ENCODE data around the gene HOXA3.
A peak's percentile ranks its signal among the peaks of the same experiment; 100 is the strongest.

HOXA3 gene

GRCh38 chr7:27154369-27154768, 2.0 kb upstream of the HOXA3 start:
- no peak for DNase-seq

GRCh38 chr7:27153526-27153925, 1.1 kb upstream of the HOXA3 start:
- DNase-seq = no peak

DNA sequence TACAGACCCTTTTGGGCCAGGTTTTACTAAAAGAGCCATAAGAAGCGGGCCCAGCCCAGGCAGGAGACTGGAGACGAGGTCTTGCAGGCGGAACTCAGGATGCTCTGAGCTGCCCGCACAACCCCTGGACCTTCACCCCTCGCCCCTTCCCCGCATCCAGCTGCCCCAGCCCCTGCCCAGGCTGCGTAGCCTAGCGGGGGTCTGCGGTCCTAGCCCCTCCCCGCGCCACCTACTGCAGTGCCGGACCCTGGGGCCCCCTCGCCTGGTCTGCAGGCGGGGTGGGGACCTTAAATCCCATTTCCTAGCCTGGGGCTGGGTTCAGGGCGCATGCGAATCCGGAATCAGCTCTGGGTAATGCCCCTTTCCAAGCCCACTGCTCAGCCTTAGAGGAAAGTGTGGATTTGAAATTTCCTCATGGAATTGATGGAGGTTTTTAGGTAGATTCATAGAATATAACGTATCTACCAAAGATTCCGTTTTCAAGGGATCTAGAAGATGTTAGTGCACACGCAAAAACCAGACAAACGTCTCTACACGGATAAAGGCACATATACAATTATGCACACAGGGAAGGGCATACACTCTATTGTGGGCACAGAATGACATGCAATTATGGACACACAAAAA, 546 bp upstream of the HOXA3 start:
- DNase-seq = no peak

DNA sequence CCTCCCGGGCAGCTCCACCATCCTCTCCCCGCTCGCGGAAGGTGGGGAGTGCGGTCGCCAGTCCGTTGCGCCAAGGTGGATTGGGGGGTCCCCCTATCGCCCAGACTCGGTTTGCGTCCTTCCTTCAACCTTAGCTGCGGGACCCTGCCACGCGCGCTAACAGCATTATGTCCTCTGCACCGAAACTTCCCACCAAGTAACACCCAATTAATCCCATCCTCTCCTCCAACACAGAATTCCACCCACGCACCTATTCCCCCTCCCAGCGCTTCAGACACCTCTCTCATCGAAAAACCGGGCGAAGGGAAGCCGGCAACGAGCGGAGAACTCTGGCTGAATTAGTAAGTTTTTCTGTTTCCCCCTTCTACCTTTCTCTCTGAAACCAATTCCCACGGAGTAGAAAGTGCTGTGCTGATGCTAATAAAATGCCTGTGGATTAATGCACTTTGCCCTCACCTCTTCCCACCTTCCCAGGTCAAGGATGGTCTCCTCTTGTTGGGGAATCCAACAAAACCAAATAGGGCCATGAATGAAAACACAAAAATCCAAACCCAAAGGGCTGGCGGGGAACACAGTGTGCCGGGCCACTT, 947 bp downstream of the HOXA3 start:
- DNase-seq = no peak

DNA sequence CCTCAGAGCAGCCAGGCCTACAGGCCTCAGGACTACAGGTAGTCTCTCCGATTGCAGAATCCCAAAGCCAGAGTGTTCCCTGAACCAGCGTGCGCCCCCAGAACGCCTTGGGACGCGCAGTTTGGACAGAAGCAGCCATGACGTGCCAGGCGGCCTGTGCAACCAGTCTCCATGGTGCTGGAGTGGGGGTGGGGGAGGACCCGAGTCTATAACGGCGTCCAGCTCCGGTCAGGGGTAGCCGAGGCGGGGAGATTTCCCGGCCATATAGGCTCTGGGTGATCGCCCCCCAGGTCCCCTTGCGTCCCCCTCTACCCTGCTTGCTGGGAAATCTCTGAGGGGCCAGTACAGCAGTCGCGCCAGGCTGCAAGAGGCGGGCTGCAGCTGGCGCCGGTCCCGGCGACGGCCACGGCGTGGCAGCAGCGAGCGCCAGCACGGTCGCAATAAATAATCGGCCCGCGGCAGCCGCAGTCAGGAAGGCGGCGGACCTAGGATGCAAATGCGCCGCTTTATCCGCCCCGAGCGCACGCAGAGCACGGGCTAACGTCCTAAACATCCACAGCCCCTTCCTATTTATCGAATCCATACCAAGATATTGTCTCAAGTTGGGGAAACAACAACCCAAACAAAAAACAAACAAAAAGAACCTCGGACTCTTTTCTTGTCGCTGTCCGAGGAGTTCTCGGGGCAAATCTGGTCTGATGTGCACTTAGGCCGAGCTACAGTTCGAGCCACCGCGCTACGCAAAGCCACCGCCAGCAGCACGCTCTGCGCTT, 1.6 kb downstream of the HOXA3 start:
- peak; percentile 80 for DNase-seq

GRCh38 chr7:27149842-27150567, 2.4 kb downstream of the HOXA3 start:
- peak; percentile 64 for DNase-seq

DNA sequence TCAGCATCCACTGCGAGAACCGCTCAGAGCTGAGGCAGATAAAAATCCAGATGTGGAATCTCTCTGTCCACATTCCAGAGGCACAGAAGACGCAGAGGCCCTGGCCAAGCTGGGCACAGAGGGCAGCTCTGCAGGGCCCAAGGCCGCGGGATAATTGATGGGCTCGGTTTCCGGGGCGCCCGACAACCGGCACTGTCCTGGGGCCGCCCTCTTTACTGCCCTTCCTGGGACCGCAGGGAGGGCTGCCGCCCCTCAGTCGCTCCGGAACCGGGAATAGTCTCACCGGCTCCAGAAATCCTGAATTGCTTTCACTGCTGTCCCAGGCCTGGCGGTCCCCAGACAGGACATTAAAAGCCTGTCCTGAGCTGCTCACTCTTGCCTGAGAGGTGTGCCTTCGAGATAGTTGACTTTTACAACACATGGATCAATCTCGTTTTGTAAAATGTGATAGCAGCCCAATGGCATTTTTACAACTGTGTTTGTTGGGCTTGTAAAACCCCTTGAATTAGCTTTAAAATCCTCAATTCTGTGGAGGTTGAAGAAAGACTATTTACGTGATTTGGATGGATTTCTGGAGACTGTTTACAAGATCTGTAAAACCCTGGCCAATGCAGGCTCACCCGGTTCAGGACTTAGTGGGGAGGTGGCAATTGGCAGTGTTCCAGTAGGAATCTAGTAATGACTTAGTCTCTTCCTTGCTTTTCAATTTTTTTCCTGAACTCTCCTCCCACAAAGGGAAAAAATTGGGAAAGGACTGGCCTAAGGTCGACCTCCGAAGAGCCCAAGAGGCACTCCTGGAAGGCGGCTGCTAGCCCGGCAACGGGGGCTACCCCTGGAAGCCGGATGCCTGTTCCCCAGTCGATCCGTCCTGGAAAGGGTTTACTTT, 3.4 kb downstream of the HOXA3 start:
- DNase-seq = peak; percentile 14

DNA sequence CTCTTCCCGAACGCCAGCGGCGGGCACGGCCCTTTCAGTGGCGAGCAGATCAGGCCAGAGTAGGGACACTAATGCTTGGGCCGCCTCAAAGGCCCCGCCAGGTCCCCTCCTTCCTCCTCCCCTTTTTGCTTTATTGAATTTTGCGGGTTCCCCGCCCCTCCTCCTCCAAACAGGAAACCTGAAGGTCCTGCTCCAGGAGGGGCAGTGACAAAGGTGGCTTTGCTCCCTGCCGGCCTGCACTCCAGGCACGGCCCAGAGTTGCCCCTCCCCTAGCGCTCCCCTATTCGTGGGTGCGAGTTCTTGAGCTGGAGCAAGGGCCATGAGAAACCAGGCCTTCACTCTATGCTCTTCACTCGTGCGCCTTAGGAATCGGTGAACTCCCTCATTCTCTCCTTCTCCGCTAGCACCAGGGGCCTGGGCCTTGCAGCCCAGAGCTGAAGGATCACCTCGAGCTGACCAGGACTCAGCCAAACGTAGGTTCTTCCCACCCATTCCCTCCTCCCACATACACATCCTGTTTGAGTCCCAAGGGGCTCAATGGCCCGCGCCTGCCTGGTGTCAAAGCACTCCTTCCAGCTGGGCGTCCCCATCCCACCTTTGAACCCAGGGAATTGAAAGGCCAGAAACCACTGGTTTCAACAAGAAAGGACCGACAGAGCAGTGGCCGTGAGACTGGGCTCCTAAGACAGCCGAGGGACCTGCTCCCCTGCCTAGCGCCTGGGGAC, 4.2 kb downstream of the HOXA3 start:
- DNase-seq = no peak

DNA sequence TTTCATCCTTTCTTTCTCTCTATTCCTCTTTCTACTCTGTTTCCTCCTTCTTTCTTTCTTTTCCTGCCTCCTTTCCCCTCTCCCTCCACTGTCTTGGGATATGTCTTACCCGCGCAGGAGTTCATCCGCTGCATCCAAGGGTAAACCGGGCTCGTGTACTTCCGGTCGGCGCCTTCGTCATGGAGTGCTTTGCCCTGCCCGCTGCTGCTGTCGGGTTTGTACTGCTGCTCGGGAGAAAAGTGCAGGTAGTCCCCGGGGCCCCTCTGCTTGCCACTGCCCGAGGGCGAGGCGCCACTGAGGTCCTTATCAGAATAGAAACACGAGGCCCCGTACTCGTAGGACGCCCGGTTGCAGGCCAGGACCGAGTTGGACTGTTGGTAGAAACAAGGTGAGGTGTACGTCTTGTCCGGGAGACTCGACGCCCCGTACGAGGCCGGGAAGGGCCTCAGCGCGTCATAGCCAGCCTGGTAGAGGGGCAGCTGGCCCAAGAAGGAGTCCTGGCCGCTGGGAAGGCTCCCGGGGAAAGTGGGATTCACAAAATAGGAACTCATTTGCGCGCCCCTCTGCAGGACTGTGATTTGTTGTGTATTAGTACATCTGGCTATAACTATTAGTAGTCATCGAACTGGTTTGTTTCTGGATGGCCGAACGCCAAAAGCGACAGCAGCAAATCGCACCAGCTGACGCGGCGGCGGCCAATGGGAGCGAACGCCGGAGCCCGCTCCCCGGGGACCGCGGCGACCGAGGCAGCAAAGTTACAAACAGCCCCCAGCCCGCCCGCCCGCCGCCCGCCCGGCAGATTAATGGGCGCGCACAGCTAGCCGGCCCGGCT, 5.0 kb downstream of the HOXA3 start, which contains the start of gene HOXA6:
HOXA6 (minus strand) TSS at position 576 of the 832 bp plus-strand sequence; CDS start at position 551, 25 bp downstream.
- DNase-seq = no peak

GRCh38 chr7:27146491-27147198, 5.7 kb downstream of the HOXA3 start:
- no peak for DNase-seq

GRCh38 chr7:27145914-27146412, 6.4 kb downstream of the HOXA3 start:
- no peak for DNase-seq

DNA sequence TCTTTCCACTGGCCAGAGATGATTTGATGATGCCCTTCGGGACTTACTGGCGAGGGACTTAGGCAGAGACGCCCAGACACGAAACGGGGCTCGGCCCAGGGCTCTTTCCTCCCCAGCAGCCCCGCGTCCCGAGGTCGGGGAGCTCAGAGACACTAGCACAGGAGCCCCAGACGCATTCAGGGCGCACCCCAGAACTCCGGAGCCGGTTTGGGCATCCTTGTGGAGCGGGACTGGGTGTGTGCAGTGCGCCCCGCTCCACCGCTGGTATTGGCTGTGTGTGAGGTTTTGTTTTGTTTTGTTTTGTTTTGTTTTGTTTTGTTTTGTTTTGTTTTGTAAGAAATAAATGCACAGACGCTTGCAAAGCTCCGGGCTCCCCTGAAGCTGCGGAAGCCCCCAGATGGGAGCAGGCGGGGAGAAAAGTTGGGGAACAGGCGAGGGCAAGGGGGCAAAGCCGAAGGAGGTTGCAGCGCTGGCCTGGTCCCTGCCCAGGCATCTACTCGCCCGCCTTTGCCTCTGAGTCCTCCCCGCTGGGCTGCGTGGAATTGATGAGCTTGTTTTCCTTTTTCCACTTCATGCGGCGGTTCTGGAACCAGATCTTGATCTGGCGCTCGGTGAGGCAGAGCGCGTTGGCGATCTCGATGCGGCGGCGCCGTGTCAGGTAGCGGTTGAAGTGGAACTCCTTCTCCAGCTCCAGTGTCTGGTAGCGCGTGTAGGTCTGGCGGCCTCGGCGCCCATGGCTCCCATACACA, 7.0 kb downstream of the HOXA3 start:
- DNase-seq = no peak

DNA sequence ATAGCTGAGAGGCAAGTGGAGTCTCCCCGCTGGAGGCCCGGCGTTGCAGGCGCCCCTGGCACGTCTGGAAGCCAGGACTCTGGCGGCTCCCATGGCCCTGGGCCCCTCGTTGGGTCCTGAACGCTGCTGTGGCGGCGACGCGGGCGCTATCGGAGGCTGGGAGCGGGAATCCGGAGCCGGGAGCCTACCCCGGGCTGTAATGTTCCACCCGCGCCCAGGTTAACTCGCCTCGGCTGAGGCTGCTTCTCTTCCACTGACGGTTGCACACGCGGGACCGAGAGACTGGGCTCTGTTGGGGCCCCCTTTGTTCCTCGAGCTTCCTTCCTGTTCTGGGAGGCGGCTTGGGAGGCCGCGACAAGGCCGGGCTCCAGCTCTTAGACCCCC, 7.6 kb downstream of the HOXA3 start:
- DNase-seq = no peak

- DNase-seq = no peak
Measured at GRCh38 chr7:27143950-27144780, 8.2 kb downstream of the HOXA3 start.

DNA sequence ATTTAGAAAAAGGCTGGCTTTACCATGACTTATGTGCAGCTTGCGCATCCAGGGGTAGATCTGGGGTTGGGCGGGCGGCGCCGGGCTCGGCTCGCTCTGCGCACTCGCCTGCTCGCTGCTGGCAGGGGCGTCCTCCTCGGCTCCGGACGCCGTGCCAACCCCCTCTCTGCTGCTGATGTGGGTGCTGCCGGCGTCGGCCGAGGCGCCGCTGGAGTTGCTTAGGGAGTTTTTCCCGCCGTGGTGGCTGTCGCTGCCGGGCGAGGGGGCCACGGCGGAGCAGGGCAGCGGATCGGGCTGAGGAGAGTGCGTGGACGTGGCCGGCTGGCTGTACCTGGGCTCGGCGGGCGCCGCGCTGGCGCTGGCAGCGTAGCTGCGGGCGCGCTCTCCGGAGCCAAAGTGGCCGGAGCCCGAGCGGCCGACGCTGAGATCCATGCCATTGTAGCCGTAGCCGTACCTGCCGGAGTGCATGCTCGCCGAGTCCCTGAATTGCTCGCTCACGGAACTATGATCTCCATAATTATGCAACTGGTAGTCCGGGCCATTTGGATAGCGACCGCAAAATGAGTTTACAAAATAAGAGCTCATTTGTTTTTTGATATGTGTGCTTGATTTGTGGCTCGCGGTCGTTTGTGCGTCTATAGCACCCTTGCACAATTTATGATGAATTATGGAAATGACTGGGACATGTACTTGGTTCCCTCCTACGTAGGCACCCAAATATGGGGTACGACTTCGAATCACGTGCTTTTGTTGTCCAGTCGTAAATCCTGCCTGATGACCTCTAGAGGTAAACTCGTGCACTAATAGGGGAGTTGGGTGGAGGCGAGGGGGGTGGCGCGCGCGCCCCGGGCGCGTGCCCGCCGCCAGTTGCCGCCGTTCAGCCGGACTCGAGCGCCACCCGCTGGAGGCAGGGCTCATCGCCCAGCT, 9.1 kb downstream of the HOXA3 start, which contains the start of gene HOXA5:
HOXA5 (minus strand) TSS at position 659 of the 927 bp plus-strand sequence; CDS start at position 585, 74 bp downstream.
- no peak for DNase-seq

DNA sequence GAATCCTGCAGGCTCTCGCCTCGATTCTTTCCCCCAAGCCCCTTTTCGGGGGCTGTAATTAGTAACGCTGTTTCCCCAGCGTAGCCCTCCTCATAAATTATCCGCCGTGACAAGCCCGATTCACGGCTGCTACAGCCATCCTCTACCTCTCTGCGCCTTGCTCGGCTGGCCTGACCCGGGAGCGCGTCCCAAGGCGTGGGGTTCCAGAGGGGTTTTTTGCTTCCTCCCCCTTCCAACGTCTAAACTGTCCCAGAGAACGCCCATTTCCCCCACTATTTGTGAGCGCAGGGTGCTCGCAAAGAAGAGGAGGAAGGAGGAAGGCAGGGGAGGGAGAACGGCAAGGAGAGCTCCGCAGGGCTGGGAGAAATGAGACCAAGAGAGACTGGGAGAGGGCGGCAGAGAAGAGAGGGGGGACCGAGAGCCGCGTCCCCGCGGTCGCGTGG, 9.8 kb downstream of the HOXA3 start:
- no peak for DNase-seq
